Natural killer cell (primary cell): ENCODE results near the gene CYP26B1. TPM values are rescaled to one million over a fixed set of nuclear protein-coding genes. Genes with fewer than 3 reads are reported as not detected.

Experiments used
- ATAC-seq, 3 donors: fragments of 150-1000 bp in 2 of 3; fragments of 200-7000 bp in 1 of 3; cut with Tn5 transposase; 1 replicate in 1 of 3; 2 replicates in 2 of 3; pipeline ENCODE4 v1.10.0; 2021; ENCODE audit warnings: mild to moderate bottlenecking in 2 of 3, moderate library complexity in 2 of 3
- DNase-seq, 2 donors: peaks; one replicate each; pipeline versions ENCODE4 v3.0.0 to v3.0.0-alpha.2; 2013 to 2021; ENCODE audit warnings: mixed read lengths in 1 of 2
- H3K27ac ChIP-seq: one replicate; pipeline ENCODE4 v1.5.1; 2013; ENCODE audit warnings: mild to moderate bottlenecking, low read length
- H3K27me3 ChIP-seq: one replicate; pipeline ENCODE4 v1.6.1; 2013; ENCODE audit warnings: low read length; ENCODE audit not compliant: control insufficient read depth, insufficient read depth
- H3K36me3 ChIP-seq: one replicate; pipeline ENCODE4 v1.6.1; 2013; ENCODE audit warnings: low read length; ENCODE audit not compliant: control insufficient read depth, insufficient read depth
- H3K4me1 ChIP-seq: one replicate; pipeline ENCODE4 v1.6.1; 2013; ENCODE audit warnings: low read length; ENCODE audit not compliant: control insufficient read depth, insufficient read depth
- H3K4me3 ChIP-seq: one replicate; pipeline ENCODE4 v1.5.1; 2013; ENCODE audit warnings: low read length
- H3K9me3 ChIP-seq: one replicate; pipeline ENCODE4 v1.6.1; 2013; ENCODE audit warnings: low read length; ENCODE audit not compliant: control insufficient read depth, insufficient read depth
- H3K27ac Mint-ChIP-seq, 2 donors: one replicate each; pipeline ENCODE4 v1.8.0; 2022; ENCODE audit warnings: mild to moderate bottlenecking in 2 of 2, mixed read lengths in 2 of 2, moderate library complexity in 1 of 2
- H3K27me3 Mint-ChIP-seq, 2 donors: one replicate each; pipeline ENCODE4 v1.8.0; 2022; ENCODE audit warnings: low read depth in 2 of 2, mixed read lengths in 2 of 2
- H3K36me3 Mint-ChIP-seq: one replicate; pipeline ENCODE4 v1.8.0; 2022; ENCODE audit warnings: mixed read lengths
- H3K4me1 Mint-ChIP-seq, 2 donors: one replicate each; pipeline ENCODE4 v1.8.0; 2022; ENCODE audit warnings: mixed read lengths in 2 of 2
- H3K4me3 Mint-ChIP-seq: one replicate; pipeline ENCODE4 v1.8.0; 2022; ENCODE audit warnings: mild to moderate bottlenecking, moderate library complexity, mixed read lengths
- H3K9me3 Mint-ChIP-seq, 2 donors: one replicate each; pipeline ENCODE4 v1.8.0; 2022; ENCODE audit warnings: mixed read lengths in 2 of 2
- CTCF ChIP-seq: fragments of 200-600 bp; IDR thresholded peaks from one replicate; pipeline ENCODE4 v1.8.0; 2022; ENCODE audit warnings: antibody characterized with exemption
- WGBS: methylation state at CpG from one replicate; pipeline ENCODE4 v1.1.7; 2013; ENCODE audit warnings: missing lambda C conversion rate; ENCODE audit not compliant: insufficient coverage; 5-methylcytosine and 5-hydroxymethylcytosine counted together
- intact Hi-C: fragments of 100-400 bp; cut with micrococcal nuclease; formaldehyde crosslinking; loops from one replicate; pipeline ENCODE4 v1.14.2; 2022
- total RNA-seq, 4 donors: library from RNA; stranded (reverse); fragments of 120-200 nt in 1 of 4; gene quantifications; one replicate each; pipeline versions ENCODE4 v1.2.3 to v1.2.4, GENCODE V29; 2013 to 2022

CYP26B1 gene
- total RNA-seq, 3 donors from 2014 or later (not counting 1 experiment from before 2014, with no cell fraction given): not detected

- Histone ChIP-seq H3K4me1 (peaks cover 42% of the 10 kb centered on the region), H3K27me3 (peaks cover 33% of the 10 kb centered on the region), H3K9me3 (no peaks in the 10 kb centered on the region), H3K36me3 (no peaks in the 10 kb centered on the region), H3K27ac (no peak overlapping the region), H3K4me3 (no peak overlapping the region)
- Mint-ChIP-seq H3K4me1 (peaks cover 35 to 43% of the 10 kb centered on the region in 2 donors), H3K9me3 (no peaks in the 10 kb centered on the region), H3K27me3 (peaks cover 51 to 60% of the 10 kb centered on the region in 2 donors), H3K36me3 (no peaks in the 10 kb centered on the region), H3K4me3 (peak overlapping the region; percentile 90), H3K27ac (no peak overlapping the region)
- peak in 2 of 3 donors; percentile 7 to 14 for ATAC-seq
- 2% methylated on average over 45 of the region's 45 CpGs for WGBS
- DNase-seq: peak in 1 of 2 donors; percentile 38
- intact Hi-C loops: loop anchor here (2.0 to 5.0 kb wide), 2 partner anchors 601 to 617 kb away; no protein-coding TSS in a partner anchor
- no peak for TF ChIP-seq CTCF
These were observed 2.0 kb upstream of the CYP26B1 start for GRCh38 chr2:72149556-72150156.

- Mint-ChIP-seq H3K27ac (no peak overlapping the region), H3K36me3 (no peaks in the 10 kb centered on the region), H3K27me3 (peaks cover 54 to 60% of the 10 kb centered on the region in 2 donors), H3K4me1 (peaks cover 35 to 43% of the 10 kb centered on the region in 2 donors), H3K9me3 (no peaks in the 10 kb centered on the region), H3K4me3 (peak overlapping the region; percentile 90)
- TF ChIP-seq CTCF: no peak
- Histone ChIP-seq H3K9me3 (no peaks in the 10 kb centered on the region), H3K27me3 (peaks cover 37% of the 10 kb centered on the region), H3K4me1 (peaks cover 47% of the 10 kb centered on the region), H3K4me3 (peak overlapping the region; percentile 3), H3K36me3 (no peaks in the 10 kb centered on the region), H3K27ac (no peak overlapping the region)
- peak in 2 of 3 donors; percentile 41 to 48 for ATAC-seq
- intact Hi-C loops: no loop called here
- peak; percentile 13 to 26 for DNase-seq
- 1% methylated on average over 61 of the region's 65 CpGs for WGBS
These were observed 1.3 kb upstream of the CYP26B1 start for GRCh38 chr2:72148837-72149555.

GRCh38 chr2:72148003-72148836, 558 bp upstream of the CYP26B1 start:
- Histone ChIP-seq H3K27me3 (peaks cover 42% of the 10 kb centered on the region), H3K4me3 (no peak overlapping the region), H3K27ac (no peak overlapping the region), H3K9me3 (no peaks in the 10 kb centered on the region), H3K4me1 (peaks cover 50% of the 10 kb centered on the region), H3K36me3 (no peaks in the 10 kb centered on the region)
- peak overlapping the region; percentile 90 for H3K4me3 Mint-ChIP-seq
- TF ChIP-seq CTCF: no peak
- ATAC-seq (no peak), DNase-seq (no peak)
- no peaks in the 10 kb centered on the region for H3K36me3 Mint-ChIP-seq
- no peaks in the 10 kb centered on the region for H3K9me3 Mint-ChIP-seq
- intact Hi-C loops: no loop called here
- H3K27ac Mint-ChIP-seq: no peak overlapping the region
- H3K27me3 Mint-ChIP-seq: peaks cover 61 to 66% of the 10 kb centered on the region in 2 donors
- H3K4me1 Mint-ChIP-seq: peaks cover 35 to 43% of the 10 kb centered on the region in 2 donors
- WGBS: 1% methylated on average over 60 of the region's 68 CpGs
